Activated CD8-positive, alpha-beta memory T cell treated with anti-CD3 and anti-CD28 coated beads, Interleukin-2, amount 50 U/mL, for 1 hour (primary cell): Measurements from ENCODE around the gene SCPEP1.
"Not testable (repeated sequence)": the region's sequence is repeated elsewhere in the genome, so short reads cannot be mapped to it uniquely, and the experiment has no call there.

Experiments used
- DNase-seq: peaks from one replicate; pipeline ENCODE4 v3.0.0-alpha.2; 2020; ENCODE audit errors: extremely low read depth

Gene SCPEP1

DNA sequence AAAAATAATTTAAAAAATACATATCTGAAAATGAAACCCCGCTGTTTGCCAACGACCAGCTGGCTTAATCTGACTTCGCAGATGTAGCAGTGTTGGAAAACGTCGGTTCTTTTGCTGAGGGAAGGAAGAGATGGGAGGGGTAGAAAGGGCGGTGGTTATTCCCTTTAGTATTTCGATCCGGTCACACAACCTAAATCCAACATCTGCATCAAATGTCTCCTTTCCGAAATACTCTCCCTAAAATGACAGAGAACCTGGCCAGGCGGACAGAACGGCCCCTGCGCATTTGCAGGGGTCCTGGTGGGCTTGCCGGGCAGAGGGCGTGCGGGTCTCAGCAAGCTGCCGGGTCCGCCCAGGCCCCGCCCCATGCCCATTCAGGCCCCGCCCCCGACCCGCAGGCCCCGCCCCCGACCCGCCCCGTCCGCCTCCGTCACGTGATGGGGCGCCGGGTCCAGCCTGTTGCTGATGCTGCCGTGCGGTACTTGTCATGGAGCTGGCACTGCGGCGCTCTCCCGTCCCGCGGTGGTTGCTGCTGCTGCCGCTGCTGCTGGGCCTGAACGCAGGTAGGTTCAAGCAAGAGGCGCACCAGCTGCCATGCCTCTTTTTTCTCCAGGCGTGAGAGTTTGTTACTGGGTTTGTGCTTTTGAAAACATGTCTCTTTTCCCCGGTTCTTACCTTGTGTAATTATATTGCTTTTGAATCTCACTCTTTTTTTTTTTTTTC, at the start of gene SCPEP1:
SCPEP1 (plus strand) TSS at position 459 of the 723 bp plus-strand sequence; CDS start at position 488, 29 bp downstream.
- DNase-seq, result peak; percentile 58

DNA sequence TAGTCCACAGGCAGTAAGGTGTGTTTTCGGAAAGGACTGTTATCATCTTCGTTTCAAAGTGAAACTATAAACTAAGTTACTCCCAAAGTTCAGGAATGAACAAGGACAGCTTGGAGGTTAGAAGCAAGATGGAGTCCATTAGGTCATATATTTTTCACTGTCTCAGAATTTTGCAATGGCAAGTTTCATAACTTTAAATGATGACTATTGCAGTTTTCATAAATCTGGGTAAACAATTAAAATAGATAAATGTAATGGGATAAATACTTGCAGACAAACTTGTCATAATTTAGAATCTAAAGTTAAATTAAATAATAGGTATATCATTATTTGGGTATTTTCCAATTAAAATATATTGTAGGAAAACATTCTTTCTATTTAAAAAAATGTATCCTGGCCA, 49.3 kb upstream of the SCPEP1 start:
- no peak for DNase-seq

DNA sequence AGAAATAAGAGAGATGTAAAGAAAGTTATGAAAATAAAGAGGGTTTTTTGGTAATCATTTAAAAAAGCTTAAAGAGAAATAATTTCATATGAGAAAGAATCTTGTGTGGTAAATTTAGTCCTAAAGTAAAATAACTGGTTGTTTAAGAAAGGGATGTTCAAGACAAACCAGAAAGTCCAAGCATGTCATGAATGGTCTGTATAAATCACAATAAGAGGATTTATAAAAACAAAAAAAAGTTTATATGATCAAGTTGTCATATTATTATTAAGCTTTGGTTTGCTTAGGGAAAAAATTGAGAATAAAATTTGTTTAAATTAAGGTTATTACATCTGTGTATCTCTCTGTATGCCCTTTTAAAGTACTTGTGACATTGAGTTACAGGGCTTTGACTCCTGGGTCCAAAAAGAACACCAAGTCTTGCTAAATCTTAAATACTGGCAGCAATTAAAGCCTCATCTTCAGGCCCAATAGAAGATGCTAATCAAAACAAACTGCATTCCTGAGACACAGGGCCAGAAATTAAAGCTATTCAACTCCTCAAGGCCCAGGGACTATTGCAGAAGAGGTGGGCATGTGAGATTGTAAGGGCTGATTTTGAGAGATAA, 48.5 kb upstream of the SCPEP1 start:
- no peak for DNase-seq

DNA sequence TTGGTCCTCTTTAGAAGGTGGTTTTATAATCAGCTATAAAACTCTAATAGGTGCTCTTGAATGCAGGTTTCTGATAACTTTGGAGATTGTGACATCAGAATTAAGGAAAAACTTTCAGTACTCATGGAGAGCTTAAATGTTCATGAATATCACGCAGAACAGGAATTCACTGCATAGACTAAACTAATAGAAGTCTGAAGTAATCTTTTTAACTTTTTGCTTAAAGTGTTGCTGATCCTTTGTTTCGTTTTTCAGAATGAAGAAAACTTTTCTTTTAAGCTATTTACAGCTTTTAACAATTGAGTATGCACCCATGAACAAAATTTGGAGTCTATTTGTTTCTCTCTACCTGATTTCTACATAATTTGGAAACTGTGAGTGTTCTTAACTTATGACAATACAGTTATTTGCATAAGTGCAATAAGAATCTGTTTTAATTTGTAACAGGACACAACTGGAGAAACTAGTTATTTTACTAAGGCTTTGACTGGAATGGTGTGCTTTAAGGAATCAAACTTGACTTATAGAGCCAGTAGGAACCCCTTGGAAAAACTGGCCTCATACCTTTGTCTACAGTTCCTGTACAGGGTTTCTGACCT, 47.1 kb upstream of the SCPEP1 start:
- DNase-seq, result no peak

DNA sequence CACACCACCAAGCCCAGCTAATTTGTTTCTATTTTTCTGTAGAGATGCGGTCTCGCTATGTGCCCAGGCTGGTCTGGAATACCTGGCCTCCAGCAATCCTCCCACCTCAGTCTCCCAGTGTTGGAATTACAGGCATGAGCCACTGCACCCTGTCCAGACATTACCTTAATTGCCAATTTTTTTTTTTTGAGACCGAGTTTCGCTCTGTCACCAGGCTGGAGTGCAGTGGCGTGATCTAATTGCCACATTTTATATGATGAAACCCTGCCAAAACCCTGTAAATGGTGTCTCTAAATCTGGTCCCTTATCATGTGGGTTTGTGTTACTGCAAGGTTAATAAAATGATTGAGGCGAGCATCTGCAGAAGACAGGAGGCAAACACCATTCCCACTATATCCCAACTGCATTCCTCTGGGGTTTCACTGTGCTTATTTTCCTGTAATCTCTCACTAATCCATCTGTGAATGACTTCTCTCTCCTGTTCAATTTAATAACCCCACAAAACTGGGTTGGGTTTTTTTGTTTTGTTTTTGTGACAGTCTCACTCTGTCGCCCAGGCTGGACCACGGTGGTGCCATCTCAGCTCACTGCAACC, 44.7 kb upstream of the SCPEP1 start:
- DNase-seq, result no peak

DNA sequence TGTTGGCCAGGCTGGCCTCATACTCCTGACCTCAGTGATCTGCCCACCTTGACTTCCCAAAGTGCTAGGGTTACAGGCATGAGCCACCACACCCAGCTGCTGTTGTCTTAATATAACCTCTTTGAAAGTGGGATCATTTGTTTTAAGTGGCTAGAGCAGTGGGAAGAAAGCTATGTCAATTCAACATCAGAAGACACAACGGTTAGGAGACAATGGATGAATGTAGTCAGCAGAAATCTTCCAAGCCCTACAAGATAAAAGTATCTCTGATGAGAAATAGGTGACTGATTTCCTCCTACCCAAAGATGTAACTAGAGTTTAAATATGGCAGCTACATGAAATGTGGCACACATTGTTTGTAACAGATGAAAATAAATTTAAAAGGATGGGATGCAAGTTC, 44.1 kb upstream of the SCPEP1 start:
- no peak for DNase-seq

DNA sequence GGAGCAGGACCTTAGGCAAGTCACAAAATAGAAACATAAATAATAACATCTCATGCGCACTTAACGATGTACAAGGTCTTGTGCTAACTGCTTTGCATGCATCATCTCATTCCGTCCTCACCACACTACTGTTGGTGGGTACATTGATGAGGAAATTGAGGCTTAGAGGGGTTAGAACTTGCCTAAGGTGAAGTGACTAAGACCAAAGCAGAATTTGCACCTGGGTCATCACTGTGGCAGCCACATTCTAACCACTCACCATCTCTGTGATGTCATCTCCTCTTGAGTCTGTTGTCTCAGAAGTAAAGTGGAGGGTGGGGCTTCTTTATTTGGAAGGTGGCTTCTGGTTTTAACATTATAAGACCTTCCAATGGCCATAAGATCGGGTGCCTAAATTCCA, 43.7 kb upstream of the SCPEP1 start:
- no peak for DNase-seq

DNA sequence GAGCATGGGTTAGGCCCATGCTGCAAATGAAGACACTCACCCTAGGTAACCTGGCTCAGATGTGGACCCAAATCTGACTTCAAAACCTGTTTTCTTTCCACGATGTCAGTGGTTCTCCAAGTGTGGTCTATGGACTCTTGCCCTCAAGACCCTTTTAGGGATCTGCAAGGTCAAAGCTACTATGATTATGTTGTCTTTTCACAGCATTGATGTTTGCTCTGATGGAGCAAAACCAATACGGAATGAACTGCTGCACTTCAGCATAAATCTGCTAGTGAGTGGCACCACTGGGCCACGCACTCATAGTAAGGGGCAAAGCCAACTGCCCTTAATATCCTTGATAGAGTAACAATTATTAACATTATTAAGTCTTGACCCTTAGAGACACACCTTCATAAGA, 42.5 kb upstream of the SCPEP1 start:
- DNase-seq, result no peak

GRCh38 chr17:56936697-56937322, 41.1 kb upstream of the SCPEP1 start:
- no peak for DNase-seq

DNA sequence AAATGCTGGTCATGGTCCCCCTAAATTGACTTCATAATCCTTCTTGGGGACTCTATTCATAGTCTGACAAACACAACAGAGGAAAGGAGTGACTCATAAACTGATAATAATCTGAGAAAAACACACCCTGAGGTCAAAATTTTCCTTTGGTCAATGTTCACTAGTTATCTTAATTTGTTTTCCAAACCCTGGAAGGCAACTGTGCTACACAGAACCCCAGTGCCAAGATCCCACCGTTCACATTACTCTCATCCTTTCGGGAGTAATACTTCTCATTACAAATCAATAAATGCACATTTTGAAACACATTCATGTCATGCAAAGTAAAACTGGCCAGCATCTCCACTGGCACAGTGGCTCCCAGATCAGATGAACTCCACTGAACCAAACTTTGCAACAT, 40.2 kb upstream of the SCPEP1 start:
- DNase-seq, result no peak

- DNase-seq, result not testable (repeated sequence)
Measured at GRCh38 chr17:56938206-56938605, 39.7 kb upstream of the SCPEP1 start.

- DNase-seq, result no peak
Measured at GRCh38 chr17:56939869-56940484, 38.0 kb upstream of the SCPEP1 start.

DNA sequence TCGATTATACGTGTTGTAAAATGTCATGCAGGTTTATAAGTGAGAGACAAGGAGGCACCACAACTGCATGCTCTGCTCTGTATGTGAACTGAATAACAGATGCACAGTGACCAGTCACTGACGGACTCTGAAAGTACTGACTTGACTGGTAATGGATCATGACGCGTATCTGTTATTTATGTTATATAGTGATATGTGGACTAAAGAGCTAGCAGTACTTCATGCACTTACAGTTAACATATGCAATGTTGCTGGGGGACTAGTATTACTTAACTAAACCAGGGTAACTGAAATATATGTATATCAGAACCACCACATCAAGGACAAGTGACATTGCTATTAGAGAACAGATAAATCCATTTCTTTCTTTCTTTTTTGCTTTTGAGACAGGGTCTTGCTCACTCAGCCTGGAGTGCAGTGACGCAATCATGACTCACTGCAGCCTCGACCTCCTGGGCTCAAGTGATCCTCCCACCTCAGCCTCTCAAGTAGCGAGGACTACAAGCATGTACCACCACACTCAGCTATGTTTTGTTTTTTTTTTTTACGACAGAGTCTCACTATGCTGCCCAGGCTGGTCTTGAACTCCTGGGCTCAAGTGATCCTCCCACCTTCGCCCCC, 34.3 kb upstream of the SCPEP1 start:
- DNase-seq, result no peak

- no peak for DNase-seq
Measured at GRCh38 chr17:56945938-56946505, 31.9 kb upstream of the SCPEP1 start.

GRCh38 chr17:56947741-56948140, 30.2 kb upstream of the SCPEP1 start:
- DNase-seq, result no peak

GRCh38 chr17:56948491-56948890, 29.4 kb upstream of the SCPEP1 start:
- DNase-seq, result no peak

DNA sequence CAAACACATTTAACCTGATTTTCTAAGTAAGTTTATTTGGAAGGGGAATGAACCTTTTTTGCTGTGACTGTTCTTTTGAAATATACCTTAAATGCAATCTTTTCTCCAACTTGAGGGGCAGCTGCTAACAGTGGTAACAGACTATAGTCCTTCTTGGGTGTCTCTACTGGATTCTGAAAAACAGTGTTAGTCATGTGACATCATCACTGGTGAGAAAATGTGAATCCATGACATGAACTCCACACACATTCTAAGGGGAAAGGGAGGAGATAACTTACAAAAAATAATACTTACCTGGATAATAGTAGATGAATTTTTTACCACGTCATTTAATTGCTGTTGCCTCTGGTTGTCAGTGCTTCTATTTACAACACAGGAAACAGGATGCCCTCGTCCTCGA, 28.3 kb upstream of the SCPEP1 start:
- DNase-seq, result no peak

DNA sequence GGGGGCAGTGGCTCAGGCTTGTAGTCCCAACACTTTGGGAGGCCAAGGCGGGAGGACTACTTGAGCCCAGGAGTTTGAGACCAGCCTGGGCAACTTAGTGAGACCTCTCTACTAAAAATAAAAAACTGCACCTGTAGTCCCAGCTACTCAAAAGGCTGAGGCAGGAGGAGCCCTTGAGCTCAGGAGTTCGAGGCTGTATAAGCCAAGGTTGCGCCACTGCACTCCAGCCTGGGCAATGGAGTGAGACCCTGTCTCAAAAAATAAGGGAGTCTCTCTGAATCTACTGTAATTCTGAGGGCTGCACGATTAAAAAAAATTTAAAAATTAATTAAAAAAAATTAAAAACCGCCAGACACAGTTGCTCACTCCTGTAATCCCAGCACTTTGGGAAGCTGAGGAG, 20.9 kb upstream of the SCPEP1 start:
- no peak for DNase-seq

DNA sequence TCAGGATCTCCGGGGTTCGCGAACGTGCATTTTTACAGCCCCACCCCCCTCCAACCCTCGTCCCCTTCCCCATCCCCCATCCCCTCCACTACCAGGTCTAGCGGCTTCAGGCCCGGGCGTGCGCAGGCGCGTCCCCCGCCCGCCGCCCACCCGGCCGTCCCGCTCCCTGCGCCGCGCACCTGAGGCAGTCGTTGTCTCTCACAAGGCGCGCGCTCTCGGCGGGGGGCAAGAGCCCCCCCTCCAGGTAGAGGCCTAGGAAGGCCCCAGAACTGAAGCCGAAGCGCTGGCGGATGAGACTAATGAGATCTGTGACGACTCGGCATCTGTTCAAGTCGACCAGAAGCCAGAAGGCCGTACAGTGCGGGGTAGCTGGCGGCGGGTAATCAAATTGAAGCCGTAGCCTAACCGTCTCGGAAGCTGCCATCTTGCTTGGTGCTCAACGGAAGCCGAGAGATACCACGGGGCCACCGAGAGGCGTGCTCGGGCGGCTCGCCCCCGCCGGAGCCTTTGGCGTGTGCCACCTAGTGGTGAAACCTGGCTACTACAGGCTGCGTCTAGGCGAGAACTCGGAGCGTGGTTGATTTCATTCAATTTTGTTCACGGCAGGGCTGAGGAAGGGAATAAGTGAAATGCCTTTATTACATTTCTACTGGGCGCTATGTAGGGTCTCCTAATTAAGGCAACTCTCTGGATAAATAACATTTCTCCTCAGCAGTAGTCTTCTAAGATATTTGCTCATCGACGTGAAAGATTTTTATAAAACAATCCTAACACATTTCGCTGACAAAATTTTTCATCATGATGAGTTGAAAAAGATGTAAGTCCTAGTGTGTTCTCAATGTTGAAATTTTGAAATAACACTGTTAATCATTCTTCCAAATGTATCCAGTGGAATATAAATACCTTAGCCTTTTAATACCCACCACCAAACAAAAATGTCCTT, 17.1 kb upstream of the SCPEP1 start, which contains the start of gene COIL:
COIL (minus strand) TSS at position 455 of the 943 bp plus-strand sequence; CDS start at position 424, 31 bp downstream.
- peak; percentile 63 for DNase-seq

DNA sequence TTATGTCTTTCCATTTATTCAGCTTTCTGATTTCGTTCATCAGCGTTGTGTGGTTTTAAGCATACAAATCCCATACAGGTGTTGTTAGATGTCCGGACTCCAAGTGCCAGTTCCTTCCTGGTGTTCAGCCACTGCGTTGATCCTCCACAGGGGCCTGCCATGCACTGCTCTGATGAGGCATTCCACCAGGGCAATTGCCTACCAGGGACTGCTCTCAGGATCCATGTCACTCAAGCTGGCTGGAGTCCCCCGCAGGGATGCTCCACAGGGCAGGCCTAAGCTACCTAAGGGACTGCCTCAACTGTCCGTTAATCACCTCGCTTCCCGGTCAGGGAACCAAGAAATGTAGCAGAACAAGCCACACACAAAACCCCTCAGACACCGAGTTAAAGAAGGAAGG, 12.7 kb upstream of the SCPEP1 start:
- DNase-seq, result not testable (repeated sequence)
